GM12873 (cell line): ENCODE results near the gene MAP3K7CL.

Source experiments
- CTCF ChIP-seq: IDR thresholded peaks from 2 replicates; pipeline ENCODE4 v1.5.1; 2012; ENCODE audit warnings: low read depth, mild to moderate bottlenecking, moderate library complexity, low read length, control low read depth; ENCODE audit not compliant: insufficient read depth; ENCODE audit errors: missing control alignments

Gene MAP3K7CL

GRCh38 chr21:29135481-29135880 lies 5.0 kb downstream of the MAP3K7CL start:
- TF ChIP-seq CTCF, result no peak

- TF ChIP-seq CTCF, result no peak
Observed at GRCh38 chr21:29136033-29136432, 5.6 kb downstream of the MAP3K7CL start.

GRCh38 chr21:29144736-29145353 lies 14.4 kb downstream of the MAP3K7CL start:
- no peak for TF ChIP-seq CTCF

GRCh38 chr21:29145354-29145782 lies 14.9 kb downstream of the MAP3K7CL start:
- no peak for TF ChIP-seq CTCF

GRCh38 chr21:29145852-29146453 lies 15.5 kb downstream of the MAP3K7CL start:
- no peak for TF ChIP-seq CTCF

- no peak for TF ChIP-seq CTCF
Observed at GRCh38 chr21:29146726-29147125, 16.3 kb downstream of the MAP3K7CL start.

GRCh38 chr21:29148530-29148929 lies 18.1 kb downstream of the MAP3K7CL start:
- TF ChIP-seq CTCF, result no peak
